K562 (cell line): ENCODE data around the gene FBXL2. TPM values are rescaled to one million over a fixed set of nuclear protein-coding genes. Genes with fewer than 3 reads are reported as not detected.
A peak's percentile ranks its signal among the peaks of the same experiment; 100 is the strongest.

ENCODE experiments used
- ATF6 ChIP-seq: sonication (generic); formaldehyde crosslinking; IDR thresholded peaks from 2 replicates; pipeline ENCODE4 v1.4.0; 2020; ENCODE audit warnings: mild to moderate bottlenecking, missing genetic modification reagents
- CBFA2T3 ChIP-seq: fragments of 450-650 bp; IDR thresholded peaks from 2 replicates; pipeline ENCODE4 v1.6.1; 2017
- CBX8 ChIP-seq: fragments of 200-600 bp; sonication (generic); IDR thresholded peaks from 2 replicates; pipeline ENCODE4 v1.6.1; 2012; ENCODE audit warnings: borderline replicate concordance, mixed run types, low read depth, mild to moderate bottlenecking, moderate library complexity, mixed read lengths, low read length, control low read depth, inconsistent platforms; ENCODE audit not compliant: poor library complexity, severe bottlenecking; ENCODE audit errors: extremely low read depth
- CC2D1A ChIP-seq: fragments of 450-650 bp; IDR thresholded peaks from 2 replicates; pipeline ENCODE4 v1.6.1; 2017; ENCODE audit warnings: mild to moderate bottlenecking
- CCAR2 ChIP-seq: fragments of 200-400 bp; formaldehyde crosslinking; IDR thresholded peaks from 2 replicates; pipeline ENCODE4 v1.6.1; 2017; ENCODE audit warnings: mild to moderate bottlenecking, low read depth, low read length
- ETS2 ChIP-seq: IDR thresholded peaks from 2 replicates; pipeline ENCODE4 v1.6.1; 2016; ENCODE audit warnings: borderline replicate concordance, missing genetic modification characterization, mild to moderate bottlenecking, moderate library complexity, missing compliant biosample characterization; ENCODE audit not compliant: poor library complexity, severe bottlenecking
- GATA2 ChIP-seq: sonication (generic); formaldehyde crosslinking; IDR thresholded peaks from 2 replicates; pipeline ENCODE4 v1.4.0; 2020; ENCODE audit warnings: mild to moderate bottlenecking, missing genetic modification reagents
- HMGN3 ChIP-seq: IDR thresholded peaks from 2 replicates; pipeline ENCODE4 v1.6.1; 2011; ENCODE audit warnings: borderline replicate concordance, low read depth, mild to moderate bottlenecking, mixed read lengths, low read length; ENCODE audit not compliant: insufficient read length; ENCODE audit errors: extremely low read depth
- ILF3 ChIP-seq: fragments of 450-650 bp; IDR thresholded peaks from 2 replicates; pipeline ENCODE4 v1.6.1; 2018; ENCODE audit warnings: antibody characterized with exemption, mild to moderate bottlenecking, moderate library complexity, borderline replicate concordance
- KAT8 ChIP-seq: fragments of 450-650 bp; IDR thresholded peaks from 2 replicates; pipeline ENCODE4 v1.6.1; 2016; ENCODE audit warnings: low read depth, mild to moderate bottlenecking
- KDM2B ChIP-seq: fragments of 250-450 bp; sonication (Bioruptor Pico); IDR thresholded peaks from 2 replicates; pipeline ENCODE4 v1.8.0; 2021; ENCODE audit warnings: mild to moderate bottlenecking, moderate library complexity
- MEIS2 ChIP-seq: fragments of 450-650 bp; IDR thresholded peaks from 2 replicates; pipeline ENCODE4 v1.6.1; 2014; ENCODE audit warnings: mild to moderate bottlenecking; ENCODE audit not compliant: partially characterized antibody
- PCBP2 ChIP-seq: fragments of 200-400 bp; formaldehyde crosslinking; IDR thresholded peaks from 2 replicates; pipeline ENCODE4 v1.6.1; 2018; ENCODE audit warnings: low read length, low read depth, mild to moderate bottlenecking, moderate library complexity; ENCODE audit not compliant: poor library complexity, severe bottlenecking
- PHB ChIP-seq: fragments of 250-450 bp; sonication (Bioruptor Pico); IDR thresholded peaks from 2 replicates; pipeline ENCODE4 v1.5.0; 2021
- POLR2A ChIP-seq: fragments of 450-650 bp; conservative IDR thresholded peaks from 2 replicates; pipeline ENCODE4 v1.6.1; 2016
- PTBP1 ChIP-seq: fragments of 200-400 bp; formaldehyde crosslinking; IDR thresholded peaks from 2 replicates; pipeline ENCODE4 v1.6.1; 2017; ENCODE audit warnings: low read depth, low read length
- SMARCA4 ChIP-seq: fragments of 450-650 bp; IDR thresholded peaks from 2 replicates; pipeline ENCODE4 v1.6.1; 2016
- SRSF3 ChIP-seq: fragments of 200-400 bp; formaldehyde crosslinking; IDR thresholded peaks from 2 replicates; pipeline ENCODE4 v1.6.1; 2016; ENCODE audit warnings: mild to moderate bottlenecking, low read length, moderate library complexity; ENCODE audit not compliant: insufficient read depth
- ZNF133 ChIP-seq: fragments of 250-450 bp; sonication (Bioruptor Pico); IDR thresholded peaks from 2 replicates; pipeline ENCODE4 v1.4.0; 2020; ENCODE audit warnings: mild to moderate bottlenecking
- ZNF175 ChIP-seq: fragments of 200-800 bp; sonication (Bioruptor generic); IDR thresholded peaks from 2 replicates; pipeline ENCODE4 v1.6.1; 2016; ENCODE audit warnings: low read depth, mild to moderate bottlenecking, missing genetic modification characterization, missing compliant biosample characterization
- ZNF586 ChIP-seq: fragments of 450-650 bp; formaldehyde crosslinking; conservative IDR thresholded peaks from 2 replicates; pipeline ENCODE4 v1.4.0; 2020; ENCODE audit warnings: mild to moderate bottlenecking, moderate library complexity
- polyA plus RNA-seq, 8 experiments: library from polyadenylated mRNA; depleted of rRNA in 4 of 8; stranded (reverse) in 5 of 8; unstranded in 3 of 8; fragments of >200 nt; fragmentation: Nextera tagmentation in 2 of 8; fragmentation: Illumina TruSeq in 1 of 8; extraction: Ambion mirVana in 2 of 8; extraction: Trizol in 1 of 8; gene quantifications; 2 replicates each; pipeline versions ENCODE4 v1.2.1 to v1.2.3, GENCODE V29; 2011 to 2014; ENCODE audit warnings: inconsistent platforms in 1 of 8, missing spikeins in 1 of 8
- total RNA-seq, 7 experiments: library from RNA; depleted of rRNA in 6 of 7; stranded (reverse); fragments of >200 nt in 6 of 7; fragmentation: Illumina TruSeq in 2 of 7; extraction: Trizol in 2 of 7; gene quantifications; 2 replicates each; pipeline versions ENCODE4 v1.2.1 to v1.2.3, GENCODE V29; 2011 to 2021; ENCODE audit warnings: low replicate concordance in 1 of 7
- TF ChIP-seq, protein P1 (sequence below): fragments of 450-650 bp; IDR thresholded peaks from 2 replicates; pipeline ENCODE4 v1.7.0; 2016; ENCODE audit warnings: borderline replicate concordance
- TF ChIP-seq, protein P2 (sequence below): fragments of 450-650 bp; formaldehyde crosslinking; IDR thresholded peaks from 2 replicates; pipeline ENCODE4 v1.4.0; 2020; ENCODE audit warnings: mild to moderate bottlenecking, moderate library complexity
- TF ChIP-seq, protein P3 (sequence below): sonication (generic); formaldehyde crosslinking; IDR thresholded peaks from 2 replicates; pipeline ENCODE4 v1.8.0; 2022; ENCODE audit warnings: mild to moderate bottlenecking, missing genetic modification reagents

The FBXL2 gene
- total and polyA plus RNA-seq, 9 of the 15 experiments (the other 6 are each of a cell fraction or from before 2014, with no cell fraction given): 1.3 to 6.9 (median 1.9) TPM

- TF ChIP-seq, protein P1, sequence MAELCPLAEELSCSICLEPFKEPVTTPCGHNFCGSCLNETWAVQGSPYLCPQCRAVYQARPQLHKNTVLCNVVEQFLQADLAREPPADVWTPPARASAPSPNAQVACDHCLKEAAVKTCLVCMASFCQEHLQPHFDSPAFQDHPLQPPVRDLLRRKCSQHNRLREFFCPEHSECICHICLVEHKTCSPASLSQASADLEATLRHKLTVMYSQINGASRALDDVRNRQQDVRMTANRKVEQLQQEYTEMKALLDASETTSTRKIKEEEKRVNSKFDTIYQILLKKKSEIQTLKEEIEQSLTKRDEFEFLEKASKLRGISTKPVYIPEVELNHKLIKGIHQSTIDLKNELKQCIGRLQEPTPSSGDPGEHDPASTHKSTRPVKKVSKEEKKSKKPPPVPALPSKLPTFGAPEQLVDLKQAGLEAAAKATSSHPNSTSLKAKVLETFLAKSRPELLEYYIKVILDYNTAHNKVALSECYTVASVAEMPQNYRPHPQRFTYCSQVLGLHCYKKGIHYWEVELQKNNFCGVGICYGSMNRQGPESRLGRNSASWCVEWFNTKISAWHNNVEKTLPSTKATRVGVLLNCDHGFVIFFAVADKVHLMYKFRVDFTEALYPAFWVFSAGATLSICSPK: no peak
- TF ChIP-seq PCBP2: no peak
- no peak for TF ChIP-seq ZNF586 (CRISPR knock-in tag)
- no peak for TF ChIP-seq CC2D1A
- TF ChIP-seq, protein P2, sequence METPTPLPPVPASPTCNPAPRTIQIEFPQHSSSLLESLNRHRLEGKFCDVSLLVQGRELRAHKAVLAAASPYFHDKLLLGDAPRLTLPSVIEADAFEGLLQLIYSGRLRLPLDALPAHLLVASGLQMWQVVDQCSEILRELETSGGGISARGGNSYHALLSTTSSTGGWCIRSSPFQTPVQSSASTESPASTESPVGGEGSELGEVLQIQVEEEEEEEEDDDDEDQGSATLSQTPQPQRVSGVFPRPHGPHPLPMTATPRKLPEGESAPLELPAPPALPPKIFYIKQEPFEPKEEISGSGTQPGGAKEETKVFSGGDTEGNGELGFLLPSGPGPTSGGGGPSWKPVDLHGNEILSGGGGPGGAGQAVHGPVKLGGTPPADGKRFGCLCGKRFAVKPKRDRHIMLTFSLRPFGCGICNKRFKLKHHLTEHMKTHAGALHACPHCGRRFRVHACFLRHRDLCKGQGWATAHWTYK (CRISPR knock-in tag): 0 out of 2 replicates have a peak, but pooled peaks have one; percentile 36
- peak; percentile 78 for TF ChIP-seq MEIS2
- TF ChIP-seq ATF6 (CRISPR knock-in tag): no peak
- no peak for TF ChIP-seq SRSF3
- TF ChIP-seq ZNF133 (CRISPR knock-in tag): no peak
- no peak for TF ChIP-seq CBFA2T3
- no peak; the same call in 1 of the 2 replicates for TF ChIP-seq ILF3
- peak; percentile 52 for TF ChIP-seq POLR2A
- TF ChIP-seq CCAR2: no peak
- no peak for TF ChIP-seq HMGN3
- TF ChIP-seq SMARCA4: peak; percentile 60
- no peak for TF ChIP-seq KAT8
- TF ChIP-seq PTBP1: no peak
- TF ChIP-seq GATA2 (CRISPR knock-in tag): no peak
- no peak for TF ChIP-seq CBX8
- no peak for TF ChIP-seq KDM2B (CRISPR knock-in tag)
- TF ChIP-seq, protein P3, sequence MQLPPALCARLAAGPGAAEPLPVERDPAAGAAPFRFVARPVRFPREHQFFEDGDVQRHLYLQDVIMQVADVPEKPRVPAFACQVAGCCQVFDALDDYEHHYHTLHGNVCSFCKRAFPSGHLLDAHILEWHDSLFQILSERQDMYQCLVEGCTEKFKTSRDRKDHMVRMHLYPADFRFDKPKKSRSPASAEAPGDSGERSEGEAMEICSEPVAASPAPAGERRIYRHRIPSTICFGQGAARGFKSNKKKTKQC (CRISPR knock-in tag): no peak
- TF ChIP-seq PHB: no peak
- no peak for TF ChIP-seq ETS2
- TF ChIP-seq ZNF175: peak; percentile 56; the same call in 1 of the 2 replicates
These were observed 108.2 kb downstream of the FBXL2 start (continued) for GRCh38 chr3:33385423-33385822.
